IgD-negative memory B cell (primary cell): ENCODE data around the gene BSCL2. TPM values are rescaled to one million over a fixed set of nuclear protein-coding genes. Genes with fewer than 3 reads are reported as not detected.
"Not testable (repeated sequence)": the region's sequence is repeated elsewhere in the genome, so short reads cannot be mapped to it uniquely, and the experiment has no call there.

Experiments
- H3K27ac Mint-ChIP-seq, 3 donors: one replicate each; pipeline ENCODE4 v1.8.0; 2020 to 2022; ENCODE audit warnings: mild to moderate bottlenecking in 3 of 3, mixed read lengths in 3 of 3, moderate library complexity in 1 of 3
- H3K27me3 Mint-ChIP-seq: one replicate; pipeline ENCODE4 v1.8.0; 2021; ENCODE audit warnings: mixed read lengths
- H3K36me3 Mint-ChIP-seq: one replicate; pipeline ENCODE4 v1.8.0; 2020; ENCODE audit warnings: mild to moderate bottlenecking, mixed read lengths
- H3K4me1 Mint-ChIP-seq, 3 donors: one replicate each; pipeline ENCODE4 v1.8.0; 2020 to 2022; ENCODE audit warnings: mixed read lengths in 3 of 3, mild to moderate bottlenecking in 1 of 3
- H3K4me3 Mint-ChIP-seq, 4 donors: one replicate each; pipeline ENCODE4 v1.8.0; 2020 to 2022; ENCODE audit warnings: mild to moderate bottlenecking in 4 of 4, mixed read lengths in 4 of 4, moderate library complexity in 3 of 4
- H3K9me3 Mint-ChIP-seq, 3 donors: one replicate each; pipeline ENCODE4 v1.8.0; 2020 to 2021; ENCODE audit warnings: mixed read lengths in 3 of 3, mild to moderate bottlenecking in 1 of 3
- polyA plus RNA-seq: library from polyadenylated mRNA; unstranded; fragments of 300-500 nt; fragmentation: Illumina TruSeq; gene quantifications from one replicate; pipeline ENCODE4 v1.2.3, GENCODE V29; 2021

BSCL2 gene
- polyA plus RNA-seq, 1 donor from 2014 or later = 48.2 TPM

- no peaks in the 10 kb centered on the region for H3K9me3 Mint-ChIP-seq
- H3K4me1 Mint-ChIP-seq = peaks cover 0 to 3% (median 0%) of the 10 kb centered on the region in 3 donors
- peaks cover 4% of the 10 kb centered on the region for H3K27me3 Mint-ChIP-seq
- H3K4me3 Mint-ChIP-seq = no peak overlapping the region
- H3K36me3 Mint-ChIP-seq = no peaks in the 10 kb centered on the region
- no peak overlapping the region for H3K27ac Mint-ChIP-seq
Observed at GRCh38 chr11:62687508-62688396, 19.5 kb downstream of the BSCL2 start.

- no peak overlapping the region for H3K4me3 Mint-ChIP-seq
Observed at GRCh38 chr11:62682518-62682917, 24.7 kb downstream of the BSCL2 start.

GRCh38 chr11:62680825-62681240 is 26.4 kb downstream of the BSCL2 start:
- Mint-ChIP-seq H3K27me3 (no peaks in the 10 kb centered on the region), H3K4me1 (peaks cover 19% of the 10 kb centered on the region in 3 donors), H3K4me3 (peak overlapping the region; percentile 66 to 84 (median 74)), H3K9me3 (no peaks in the 10 kb centered on the region), H3K27ac (peak overlapping the region; percentile 43 to 73 (median 64)), H3K36me3 (peaks cover 1% of the 10 kb centered on the region)

More at GRCh38 chr11:62682518-62682917, 24.7 kb downstream of the BSCL2 start:
- no peak overlapping the region for H3K27ac Mint-ChIP-seq
- H3K27me3 Mint-ChIP-seq = peaks cover 2% of the 10 kb centered on the region
- H3K36me3 Mint-ChIP-seq = peaks cover 1% of the 10 kb centered on the region
- H3K4me1 Mint-ChIP-seq = peaks cover 13 to 15% (median 15%) of the 10 kb centered on the region in 3 donors
- no peaks in the 10 kb centered on the region for H3K9me3 Mint-ChIP-seq

- H3K4me3 Mint-ChIP-seq = peak within 1 kb of the TSS; percentile 91 to 96 (median 94)
- H3K27ac Mint-ChIP-seq = peak within 1 kb of the TSS; percentile 92 to 98 (median 96)
- no peaks in the 10 kb centered on the region for H3K9me3 Mint-ChIP-seq
- no peaks in the 10 kb centered on the region for H3K27me3 Mint-ChIP-seq
- peaks cover 3% of the 10 kb centered on the region for H3K36me3 Mint-ChIP-seq
- peaks cover 20 to 23% (median 21%) of the 10 kb centered on the region in 3 donors for H3K4me1 Mint-ChIP-seq
Observed at GRCh38 chr11:62678770-62679696, 28.2 kb downstream of the BSCL2 start, which contains the start of gene UBXN1. Gene UBXN1 (minus strand): TSS chr11:62679073. CDS start chr11:62678923, 150 bp downstream.

- no peaks in the 10 kb centered on the region for H3K9me3 Mint-ChIP-seq
- peak overlapping the region; percentile 92 to 98 (median 96) for H3K27ac Mint-ChIP-seq
- H3K36me3 Mint-ChIP-seq = peaks cover 3% of the 10 kb centered on the region
- peak overlapping the region; percentile 91 to 96 (median 94) for H3K4me3 Mint-ChIP-seq
- peaks cover 21 to 23% (median 22%) of the 10 kb centered on the region in 3 donors for H3K4me1 Mint-ChIP-seq
- H3K27me3 Mint-ChIP-seq = no peaks in the 10 kb centered on the region
Observed at GRCh38 chr11:62678433-62678769, 28.8 kb downstream of the BSCL2 start.

- Mint-ChIP-seq H3K4me1 (peaks cover 22 to 24% (median 23%) of the 10 kb centered on the region in 3 donors), H3K36me3 (peaks cover 3% of the 10 kb centered on the region), H3K27ac (peak overlapping the region; percentile 92 to 98 (median 96)), H3K9me3 (no peaks in the 10 kb centered on the region), H3K27me3 (no peaks in the 10 kb centered on the region), H3K4me3 (peak overlapping the region; percentile 91 to 96 (median 94))
Observed at GRCh38 chr11:62677714-62678113, 29.5 kb downstream of the BSCL2 start.

- H3K4me3 Mint-ChIP-seq = peak overlapping the region; percentile 83 to 93 (median 88)
- peaks cover 3% of the 10 kb centered on the region for H3K36me3 Mint-ChIP-seq
- H3K27ac Mint-ChIP-seq = peak overlapping the region; percentile 92 to 98 (median 96)
- peaks cover 23 to 26% (median 23%) of the 10 kb centered on the region in 3 donors for H3K4me1 Mint-ChIP-seq
- H3K9me3 Mint-ChIP-seq = no peaks in the 10 kb centered on the region
- H3K27me3 Mint-ChIP-seq = no peaks in the 10 kb centered on the region
Observed at GRCh38 chr11:62677156-62677555, 30.1 kb downstream of the BSCL2 start.

- no peaks in the 10 kb centered on the region for H3K27me3 Mint-ChIP-seq
- H3K27ac Mint-ChIP-seq = peak overlapping the region; percentile 6 to 98 (median 92)
- peaks cover 3% of the 10 kb centered on the region for H3K36me3 Mint-ChIP-seq
- H3K4me3 Mint-ChIP-seq = peak overlapping the region; percentile 47 to 93 (median 84)
- peaks cover 24 to 27% (median 25%) of the 10 kb centered on the region in 3 donors for H3K4me1 Mint-ChIP-seq
- no peaks in the 10 kb centered on the region for H3K9me3 Mint-ChIP-seq
Observed at GRCh38 chr11:62676698-62677097, 30.5 kb downstream of the BSCL2 start.

- not testable (repeated sequence) for H3K36me3 Mint-ChIP-seq, H3K27me3 Mint-ChIP-seq, H3K9me3 Mint-ChIP-seq
- Mint-ChIP-seq H3K4me3 (peak overlapping the region in 2 of 4 donors; percentile 30 to 54), H3K4me1 (peaks cover 26 to 29% (median 26%) of the 10 kb centered on the region in 3 donors), H3K27ac (peak overlapping the region in 1 of 3 donors; percentile 78)
Observed at GRCh38 chr11:62675415-62675814, 31.8 kb downstream of the BSCL2 start.

- Mint-ChIP-seq H3K36me3 (peaks cover 2% of the 10 kb centered on the region), H3K4me3 (peak overlapping the region in 3 of 4 donors; percentile 98 to 100 (median 100)), H3K9me3 (no peaks in the 10 kb centered on the region), H3K27ac (peak overlapping the region; percentile 12 to 99 (median 53)), H3K27me3 (no peaks in the 10 kb centered on the region), H3K4me1 (peaks cover 20 to 29% (median 27%) of the 10 kb centered on the region in 3 donors)
Observed at GRCh38 chr11:62673196-62673525, 34.1 kb downstream of the BSCL2 start.

GRCh38 chr11:62671608-62672389 is 35.4 kb downstream of the BSCL2 start, which contains the start of the genes LBHD1 and UQCC3:
Gene LBHD1 (minus strand): TSS chr11:62672267. CDS start chr11:62670031, 2,236 bp downstream.
Gene UQCC3 (plus strand): TSS chr11:62671673. CDS start chr11:62671746, 73 bp downstream.
- H3K4me3 Mint-ChIP-seq = peak within 1 kb of the TSS; percentile 98 to 100 (median 100)
- H3K36me3 Mint-ChIP-seq = peaks cover 2% of the 10 kb centered on the region
- H3K27me3 Mint-ChIP-seq = no peaks in the 10 kb centered on the region
- no peaks in the 10 kb centered on the region for H3K9me3 Mint-ChIP-seq
- H3K27ac Mint-ChIP-seq = peak within 1 kb of the TSS; percentile 94 to 99 (median 99)
- peaks cover 21 to 29% (median 25%) of the 10 kb centered on the region in 3 donors for H3K4me1 Mint-ChIP-seq

GRCh38 chr11:62671236-62671607 is 36.0 kb downstream of the BSCL2 start:
- Mint-ChIP-seq H3K4me3 (peak overlapping the region; percentile 98 to 100 (median 100)), H3K4me1 (peaks cover 21 to 34% (median 28%) of the 10 kb centered on the region in 3 donors), H3K27me3 (no peaks in the 10 kb centered on the region), H3K36me3 (peaks cover 2% of the 10 kb centered on the region), H3K9me3 (no peaks in the 10 kb centered on the region), H3K27ac (peak overlapping the region; percentile 94 to 99 (median 99))

GRCh38 chr11:62669420-62670161 is 37.6 kb downstream of the BSCL2 start:
- Mint-ChIP-seq H3K9me3 (no peaks in the 10 kb centered on the region), H3K4me3 (peak overlapping the region in 3 of 4 donors; percentile 83 to 100 (median 98)), H3K36me3 (no peaks in the 10 kb centered on the region), H3K4me1 (peaks cover 29 to 32% (median 31%) of the 10 kb centered on the region in 3 donors), H3K27ac (peak overlapping the region in 2 of 3 donors; percentile 37 to 86), H3K27me3 (no peaks in the 10 kb centered on the region)
